Choroid plexus epithelial cell (primary cell): Measurements from ENCODE around the gene GATA5.
A peak's percentile ranks its signal among the peaks of the same experiment; 100 is the strongest.

Experiments used
- DNase-seq: peaks from one replicate; pipeline ENCODE4 v3.0.0-alpha.2; 2010; ENCODE audit warnings: low read depth
- H3K4me3 ChIP-seq: 2 replicates; pipeline ENCODE4 v1.5.1; 2011; ENCODE audit warnings: low read depth, mild to moderate bottlenecking, control low read depth, low read length, moderate library complexity
- CTCF ChIP-seq: conservative IDR thresholded peaks from 2 replicates; pipeline ENCODE4 v1.5.1; 2011; ENCODE audit warnings: low read depth, mild to moderate bottlenecking, control low read depth, inconsistent platforms, low read length, moderate library complexity

Gene GATA5

GRCh38 chr20:62483613-62484458 lies 8.0 kb upstream of the GATA5 start:
- no peak overlapping the region for H3K4me3 ChIP-seq
- DNase-seq = no peak
- no peak for TF ChIP-seq CTCF

- TF ChIP-seq CTCF = no peak
- H3K4me3 ChIP-seq = no peak overlapping the region
- DNase-seq = peak; percentile 9
Measured at GRCh38 chr20:62482974-62483373, 7.2 kb upstream of the GATA5 start.

GRCh38 chr20:62482146-62482809 lies 6.5 kb upstream of the GATA5 start:
- TF ChIP-seq CTCF = no peak
- H3K4me3 ChIP-seq = no peak overlapping the region
- no peak for DNase-seq

- DNase-seq = no peak
- no peak overlapping the region for H3K4me3 ChIP-seq
- no peak for TF ChIP-seq CTCF
Measured at GRCh38 chr20:62481425-62482145, 5.8 kb upstream of the GATA5 start.

- no peak overlapping the region for H3K4me3 ChIP-seq
- no peak for TF ChIP-seq CTCF
- DNase-seq = no peak
Measured at GRCh38 chr20:62480318-62480717, 4.5 kb upstream of the GATA5 start.

GRCh38 chr20:62479656-62480055 lies 3.9 kb upstream of the GATA5 start:
- H3K4me3 ChIP-seq = no peak overlapping the region
- no peak for TF ChIP-seq CTCF

More at GRCh38 chr20:62479656-62480055, 3.9 kb upstream of the GATA5 start:
- no peak for DNase-seq
